GM18505 (cell line): ENCODE data around the gene RPGR.

Experiments
- ATAC-seq: cut with Tn5 transposase; IDR thresholded peaks from one replicate; pipeline ENCODE4 v1.9.1; 2021; ENCODE audit not compliant: unreplicated experiment
- POLR2A ChIP-seq: IDR thresholded peaks from 4 replicates; pipeline ENCODE4 v1.6.1; 2011; ENCODE audit warnings: borderline replicate concordance; ENCODE audit not compliant: insufficient read depth, insufficient read length; ENCODE audit errors: extremely low read depth

The RPGR gene

GRCh38 chrX:38327007-38327774, at the start of gene RPGR:
RPGR (minus strand) TSS chrX:38327509; CDS start chrX:38327367, 142 bp downstream.
- peak; percentile 48 for TF ChIP-seq POLR2A
- peak; percentile 94 for ATAC-seq

GRCh38 chrX:38376747-38377146, 49.4 kb upstream of the RPGR start:
- no peak for ATAC-seq
- no peak for TF ChIP-seq POLR2A

GRCh38 chrX:38375891-38376290, 48.6 kb upstream of the RPGR start:
- ATAC-seq = no peak

GRCh38 chrX:38374431-38374830, 47.1 kb upstream of the RPGR start:
- TF ChIP-seq POLR2A = no peak
- no peak for ATAC-seq

More at GRCh38 chrX:38375891-38376290, 48.6 kb upstream of the RPGR start:
- TF ChIP-seq POLR2A = no peak

- no peak for ATAC-seq
- no peak for TF ChIP-seq POLR2A
These were observed 44.3 kb upstream of the RPGR start for GRCh38 chrX:38371641-38372040.

GRCh38 chrX:38368774-38369173, 41.5 kb upstream of the RPGR start:
- no peak for ATAC-seq
- TF ChIP-seq POLR2A = no peak

GRCh38 chrX:38365954-38366353, 38.6 kb upstream of the RPGR start:
- ATAC-seq = no peak
- no peak for TF ChIP-seq POLR2A

DNA sequence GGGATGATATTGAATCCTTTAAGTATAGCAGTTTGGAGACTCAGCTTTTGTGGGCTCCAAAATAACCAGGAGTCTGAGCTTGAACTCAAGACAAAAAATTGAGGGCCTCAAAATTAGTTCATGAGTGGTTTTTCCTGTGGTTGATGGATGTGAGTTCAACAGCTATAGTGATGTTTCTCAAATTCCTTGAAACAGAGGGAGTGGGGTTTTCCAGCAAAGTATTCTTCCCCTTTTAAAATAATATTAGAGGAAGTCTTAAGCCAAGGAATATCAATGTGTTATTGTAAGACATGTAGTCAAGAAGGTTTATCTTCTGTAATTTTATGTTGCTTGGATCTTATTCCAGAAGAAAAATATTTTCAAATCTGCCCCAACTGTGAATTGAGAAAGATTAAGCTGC, 35.7 kb upstream of the RPGR start:
- no peak for ATAC-seq
- no peak for TF ChIP-seq POLR2A

- TF ChIP-seq POLR2A = no peak
- no peak for ATAC-seq
These were observed 30.7 kb upstream of the RPGR start for GRCh38 chrX:38357747-38358673.

DNA sequence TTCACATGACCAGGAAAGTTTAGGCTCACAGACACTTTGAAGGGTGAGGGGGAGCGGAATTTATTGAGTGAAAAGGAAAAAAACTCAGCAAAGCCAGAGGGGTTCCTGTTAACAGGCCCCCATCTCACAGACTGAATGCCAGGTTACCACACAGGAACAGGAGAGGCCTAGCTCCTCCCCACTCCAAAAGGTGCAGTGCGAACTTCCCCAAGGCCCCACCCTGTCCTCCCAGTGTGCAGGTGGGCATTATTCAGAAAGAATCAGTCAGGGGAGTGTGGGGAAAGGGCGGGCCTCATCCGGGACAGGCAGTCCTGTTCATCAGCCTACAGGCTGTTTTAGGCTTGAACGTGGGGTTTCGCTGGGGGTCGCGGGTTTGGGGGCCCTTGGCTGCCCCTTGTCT, 29.1 kb upstream of the RPGR start:
- ATAC-seq = no peak
- no peak for TF ChIP-seq POLR2A

GRCh38 chrX:38352362-38352761, 25.1 kb upstream of the RPGR start, which contains the start of gene OTC:
OTC (plus strand) TSS chrX:38352604; CDS start chrX:38352697, 93 bp downstream.
- ATAC-seq = no peak
- TF ChIP-seq POLR2A = no peak

- no peak for ATAC-seq
- no peak for TF ChIP-seq POLR2A
These were observed 24.0 kb upstream of the RPGR start for GRCh38 chrX:38351346-38351745.

GRCh38 chrX:38347136-38347535, 19.8 kb upstream of the RPGR start:
- peak; percentile 87 for ATAC-seq
- no peak for TF ChIP-seq POLR2A

DNA sequence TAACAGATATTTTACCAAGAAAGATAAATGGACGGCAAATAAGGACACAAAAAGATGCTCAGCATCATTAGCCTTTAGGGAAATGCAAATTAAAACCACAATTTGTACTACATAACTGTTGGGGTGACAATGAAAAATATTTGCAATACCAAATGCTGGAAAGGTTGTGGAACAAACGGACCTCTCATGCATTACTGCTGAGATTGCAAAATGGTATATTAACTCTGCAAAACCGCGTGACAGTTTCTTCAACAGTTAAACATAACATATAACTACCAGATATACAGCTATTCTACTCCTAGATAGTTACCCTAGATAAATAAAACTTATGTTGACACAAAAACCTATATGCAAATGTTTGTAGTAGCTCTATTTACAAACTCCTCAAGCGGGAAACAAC, 18.8 kb upstream of the RPGR start:
- no peak for ATAC-seq
- no peak for TF ChIP-seq POLR2A
